Measurements from ENCODE around the gene NFATC2.

Gene NFATC2

DNA sequence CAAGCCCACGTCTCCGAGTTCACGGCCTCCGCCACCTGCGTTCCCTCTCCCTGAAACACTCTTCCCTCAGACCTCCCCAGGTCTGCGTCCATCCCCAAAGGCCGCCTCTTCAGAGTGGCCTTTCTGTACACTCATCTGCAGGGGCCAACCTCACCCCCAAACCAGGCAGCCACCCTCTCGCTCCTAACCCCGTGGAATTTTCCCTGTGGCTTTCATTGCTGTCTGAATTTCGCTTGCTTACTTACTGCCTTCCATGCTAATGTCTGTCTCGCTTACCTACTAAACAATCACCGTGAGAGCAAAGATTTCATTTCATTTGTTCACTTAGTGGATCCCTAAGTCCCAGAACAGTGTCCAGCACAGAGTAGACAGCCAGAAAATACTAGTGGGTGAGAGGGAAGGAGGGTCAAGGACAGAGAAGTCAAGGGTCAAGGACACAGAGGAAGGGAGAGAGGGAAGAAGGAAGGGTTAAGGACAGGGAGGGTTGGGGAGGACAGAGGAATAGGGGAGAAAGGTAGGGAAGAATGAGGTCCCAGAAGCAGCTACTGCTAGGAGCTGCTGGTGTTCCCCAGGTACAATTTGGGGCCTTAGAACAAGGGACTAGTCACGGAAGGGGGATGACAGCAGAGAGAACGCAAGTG, 114.7 kb downstream of the NFATC2 start:
- no peak for DNase-seq

DNA sequence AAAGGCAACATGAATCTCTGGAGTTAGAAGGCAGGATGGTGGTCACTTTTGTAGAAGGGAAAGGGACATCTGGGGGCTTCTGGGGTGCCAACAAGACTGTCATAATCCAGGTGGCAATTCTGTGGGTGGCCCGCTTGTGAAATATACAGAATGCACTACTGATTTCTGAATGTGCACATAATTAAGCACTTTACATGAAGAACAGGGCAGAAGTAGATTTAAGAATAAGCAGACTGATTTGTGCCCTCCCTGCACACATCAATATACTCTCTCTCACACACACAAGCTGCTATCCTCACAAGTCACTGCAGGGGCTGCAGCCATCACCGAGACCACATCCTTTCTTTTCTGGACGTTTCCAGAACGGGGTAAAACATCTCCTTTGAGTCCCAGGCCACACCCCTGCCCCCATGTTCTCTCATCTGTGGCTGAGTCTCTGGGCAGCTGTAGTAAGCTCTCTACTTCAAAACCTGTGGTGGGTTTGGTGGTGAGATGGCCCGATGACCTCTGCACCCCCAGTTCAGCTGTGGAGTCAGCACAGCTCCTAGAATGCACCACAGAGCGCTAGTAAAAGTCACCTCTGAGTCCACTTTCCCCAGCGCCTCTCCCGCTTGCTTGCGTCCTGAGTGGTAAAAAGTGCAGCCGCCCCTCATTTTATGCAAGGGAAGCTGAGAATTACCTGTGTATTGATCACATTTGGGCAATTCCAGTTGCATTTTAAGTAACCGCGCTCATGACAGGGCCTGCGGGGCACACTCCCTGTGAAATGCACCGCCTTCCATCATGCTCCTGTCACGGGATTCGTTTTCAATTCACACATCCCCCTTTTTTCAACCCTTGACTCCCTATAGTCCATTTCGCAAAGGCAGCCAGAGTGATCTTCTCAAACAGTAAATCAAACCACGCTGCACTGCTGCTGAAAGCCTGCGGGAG, 115.5 kb downstream of the NFATC2 start:
- no peak for DNase-seq

DNA sequence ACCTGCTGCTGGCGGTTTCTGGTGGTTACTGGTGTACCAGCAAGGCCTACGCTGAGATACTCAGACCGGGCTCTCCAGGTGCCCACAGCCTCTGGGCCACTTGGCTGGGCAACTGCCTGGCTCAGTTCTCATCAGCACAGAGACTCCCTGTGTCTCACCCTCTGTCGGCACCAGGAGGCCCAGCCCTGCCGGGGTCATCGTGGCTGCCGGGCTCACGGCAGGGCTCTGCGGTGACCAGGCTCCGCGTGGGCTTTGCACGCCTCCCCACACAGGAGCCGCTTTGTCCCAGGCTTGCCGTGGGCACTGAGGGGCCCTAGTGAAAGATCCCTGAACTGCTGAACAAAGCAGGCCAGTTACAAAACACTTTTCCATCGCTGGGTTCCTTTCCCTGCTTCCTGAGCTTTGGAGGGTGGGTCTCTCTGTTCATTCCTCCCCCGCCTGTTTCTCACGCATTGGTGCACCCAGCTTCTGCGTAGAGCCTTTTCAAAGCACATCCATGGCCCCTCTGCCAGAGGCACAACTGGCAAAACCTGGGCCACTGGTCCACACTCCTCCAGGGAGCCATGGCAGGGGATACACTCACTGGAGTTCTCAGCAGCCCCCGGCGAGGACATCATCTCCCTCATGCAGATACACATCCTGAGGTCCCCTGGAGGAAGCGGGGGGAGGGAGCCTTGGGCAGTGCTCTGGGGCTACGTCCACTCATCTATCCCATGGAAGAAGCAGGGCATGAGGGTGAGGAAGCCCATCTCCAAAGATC, 117.0 kb downstream of the NFATC2 start:
- no peak for DNase-seq

DNA sequence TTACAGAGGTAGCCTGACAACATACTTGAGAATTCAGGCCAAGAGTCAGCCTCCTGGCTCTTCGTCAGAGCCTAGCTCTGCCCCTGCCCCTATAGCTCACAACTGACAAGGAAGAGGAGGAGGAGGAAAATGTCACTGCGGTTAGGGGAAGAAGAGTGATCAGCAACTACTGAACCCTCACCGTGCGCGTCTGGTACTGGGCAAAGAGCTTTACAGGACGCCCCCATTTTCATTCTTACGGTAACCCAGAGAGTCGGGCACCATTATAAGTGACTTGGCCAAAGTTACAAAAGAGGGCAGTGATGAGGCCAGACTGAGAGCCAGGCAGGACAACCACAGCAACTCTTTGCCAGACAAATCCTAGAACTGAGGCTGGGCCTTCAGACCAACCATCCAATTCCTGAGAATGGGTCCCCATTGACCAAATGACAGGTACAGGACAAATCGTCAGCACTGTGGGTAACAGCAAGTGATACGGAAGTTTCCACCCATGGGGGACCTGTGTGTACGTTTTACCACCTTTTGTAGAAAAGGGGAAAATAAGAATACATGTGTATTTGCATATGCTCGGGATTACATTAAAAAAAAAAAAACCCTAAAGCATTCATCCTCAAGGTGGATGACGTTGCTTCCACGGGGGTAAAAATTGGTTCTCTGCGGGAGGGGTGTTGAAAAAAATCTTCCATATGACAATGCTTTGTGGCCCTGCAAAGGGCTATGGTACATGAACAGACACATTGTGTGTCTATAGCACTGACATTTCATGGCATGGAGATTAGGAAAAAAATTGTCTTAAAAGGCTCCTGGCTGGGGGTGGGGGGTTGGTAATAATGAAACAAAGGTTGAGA, 118.0 kb downstream of the NFATC2 start:
- DNase-seq: no peak

DNA sequence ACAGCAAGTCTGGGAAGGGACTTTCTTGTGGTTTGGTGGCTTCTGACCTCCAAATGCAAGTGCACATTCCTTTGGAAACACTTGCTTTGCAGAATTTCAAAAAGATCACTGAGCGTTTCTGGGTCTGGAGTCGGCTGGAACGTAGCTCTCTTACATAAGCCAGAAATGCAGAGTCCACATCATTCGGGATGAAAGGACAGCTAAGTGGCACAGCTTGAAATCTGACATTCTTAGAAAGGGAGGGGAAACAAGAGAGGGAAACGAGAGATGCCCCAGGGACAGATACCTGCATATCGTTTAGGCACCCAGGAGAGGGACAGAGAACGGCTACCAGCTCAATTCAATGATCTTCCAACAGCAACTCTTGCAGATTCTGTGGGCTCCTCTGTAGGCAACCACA, 118.7 kb downstream of the NFATC2 start:
- DNase-seq: no peak

DNA sequence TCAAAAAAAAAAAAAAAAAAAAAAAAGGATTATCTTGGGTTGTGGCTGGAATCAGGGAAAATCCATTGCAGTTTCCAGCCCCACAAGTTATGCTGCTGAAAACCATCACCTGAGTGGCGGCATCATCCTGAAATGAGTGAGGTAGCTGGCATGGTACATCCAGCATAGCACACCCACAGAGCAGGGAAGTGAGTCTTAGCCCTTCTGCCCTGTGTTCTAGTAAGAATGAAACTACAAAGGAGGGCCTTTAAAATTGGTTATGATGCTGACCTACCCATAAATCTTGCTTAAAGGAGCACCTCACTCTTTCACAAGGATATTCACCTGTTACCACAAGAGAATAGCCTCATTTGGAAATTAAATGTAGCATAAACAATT, 119.2 kb downstream of the NFATC2 start:
- DNase-seq: no peak

DNA sequence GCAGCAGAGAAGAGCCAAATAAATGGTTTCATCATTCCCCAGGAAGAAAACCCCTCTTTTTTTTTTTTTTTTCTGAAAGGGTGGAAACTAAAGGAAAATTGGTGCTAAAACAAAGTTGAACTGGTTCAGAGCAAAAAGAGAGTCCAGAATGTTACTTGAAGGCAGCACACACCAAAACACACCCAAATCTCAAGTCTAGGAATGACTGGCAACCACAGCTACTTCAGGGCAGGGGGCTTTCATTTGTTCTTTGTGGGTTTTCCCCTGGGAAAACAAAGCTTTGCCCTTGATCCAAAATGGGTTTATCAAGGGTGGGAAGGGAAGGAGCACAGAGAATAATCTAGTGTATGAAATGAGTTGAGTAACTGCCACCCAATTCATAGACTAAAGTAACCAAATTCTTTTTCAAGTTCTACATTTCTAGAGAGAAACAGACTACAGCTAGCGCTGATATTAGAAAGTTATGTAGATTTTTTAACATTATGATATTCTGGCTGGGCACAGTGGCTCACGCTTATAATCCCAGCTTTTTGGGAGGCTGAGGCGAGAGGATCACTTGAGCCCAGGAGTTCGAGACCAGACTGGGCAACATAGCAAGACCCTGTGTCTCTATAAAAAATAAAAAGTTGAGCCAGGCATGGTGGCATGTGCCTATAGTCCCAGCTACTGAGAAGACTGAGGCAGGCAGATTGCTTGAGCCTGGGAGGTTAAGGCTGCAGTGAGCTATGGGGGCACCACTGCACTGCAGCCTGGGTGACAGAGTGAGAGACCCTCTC, 119.8 kb downstream of the NFATC2 start:
- DNase-seq: no peak

DNA sequence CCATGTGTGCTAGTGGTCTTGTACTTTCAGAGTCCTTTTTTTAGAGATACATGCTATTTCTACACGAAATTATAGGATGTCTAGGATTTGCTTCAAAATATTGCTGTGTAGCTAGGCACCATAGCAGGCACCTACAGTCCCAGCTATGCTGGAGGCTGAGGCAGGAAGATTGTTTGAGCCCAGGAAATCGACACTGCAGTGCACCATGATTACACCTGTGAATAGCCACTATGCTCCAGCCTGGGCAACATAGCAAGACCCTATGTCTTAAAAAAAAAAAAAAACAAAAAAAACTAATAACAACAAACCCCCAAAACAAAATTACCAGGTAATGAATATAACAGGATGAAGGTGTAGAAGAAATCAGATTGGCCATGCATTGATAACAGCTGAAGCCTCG, 121.7 kb downstream of the NFATC2 start:
- DNase-seq: no peak

DNA sequence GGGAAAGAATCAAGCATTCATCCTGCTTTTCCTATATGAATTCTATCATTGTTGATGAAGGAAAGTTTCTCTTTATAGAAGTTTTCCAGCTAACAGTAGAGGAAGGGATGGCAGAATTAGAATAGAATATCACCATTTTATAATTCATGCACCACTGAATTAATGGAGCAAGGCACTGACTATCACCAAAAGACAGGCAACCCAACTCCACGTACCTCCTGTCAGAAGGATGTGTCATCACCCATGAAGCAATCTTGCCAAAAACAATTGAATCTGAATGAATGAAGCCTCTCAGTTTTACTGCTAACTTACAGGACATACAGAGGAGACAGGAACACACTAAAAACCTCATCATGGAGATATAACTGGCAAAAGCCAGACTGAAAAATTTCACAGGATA, 122.4 kb downstream of the NFATC2 start:
- DNase-seq: no peak

DNA sequence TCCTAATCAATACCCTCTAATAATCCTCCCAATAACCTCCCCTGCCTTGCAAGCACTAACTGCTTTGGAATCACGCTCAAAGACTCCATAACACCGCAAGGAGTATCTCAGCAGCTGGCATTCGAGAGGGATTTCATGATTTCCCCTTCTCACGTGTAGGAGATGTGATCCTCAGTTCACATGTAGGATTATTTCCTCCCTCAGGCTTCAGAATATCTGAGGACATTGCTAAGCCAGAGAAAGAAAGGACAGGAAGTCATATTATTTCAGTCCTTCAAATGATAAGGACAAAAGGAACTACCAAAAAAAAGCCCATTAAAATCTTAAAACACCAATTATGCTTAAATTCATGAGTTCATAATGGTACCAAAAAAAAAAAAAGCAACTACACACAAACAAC, 122.9 kb downstream of the NFATC2 start:
- no peak for DNase-seq

DNA sequence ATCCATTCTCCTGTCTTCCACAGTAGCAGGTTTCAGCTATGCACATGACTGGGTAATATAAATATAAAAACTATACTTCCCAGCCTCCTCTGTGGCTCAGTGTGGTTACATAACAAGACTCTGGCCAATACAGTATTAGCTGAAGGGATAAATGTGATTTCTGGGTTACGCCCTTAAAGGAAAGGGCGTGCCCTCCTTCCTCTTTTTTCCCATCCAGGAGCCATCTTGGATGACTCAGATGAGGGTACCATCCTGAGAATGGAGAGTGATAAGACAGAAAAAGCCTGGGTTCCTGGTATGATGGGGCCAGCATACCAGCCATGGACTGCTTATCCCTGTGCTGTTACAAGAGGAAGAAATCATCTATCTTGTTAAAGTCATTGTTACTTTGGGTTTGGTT, 123.3 kb downstream of the NFATC2 start:
- no peak for DNase-seq

DNA sequence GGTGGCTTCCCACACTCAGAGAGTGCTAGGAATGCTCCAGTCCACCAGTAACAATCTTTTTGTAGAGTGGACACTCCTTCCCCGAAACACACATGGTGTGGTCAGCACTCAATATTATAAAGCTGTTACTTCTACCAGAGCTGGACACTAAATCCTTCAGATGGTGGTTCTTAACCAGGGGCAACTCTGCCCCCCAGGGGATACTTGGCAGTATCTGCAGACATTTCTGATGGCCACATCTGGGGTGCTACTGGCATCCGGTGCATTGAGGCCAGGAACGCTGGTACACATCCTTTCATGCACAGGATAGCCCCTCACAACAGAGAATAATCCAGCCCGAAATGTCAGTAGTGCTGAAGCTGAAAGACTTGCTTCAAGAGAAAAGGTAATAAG, 124.4 kb downstream of the NFATC2 start:
- DNase-seq: no peak

DNA sequence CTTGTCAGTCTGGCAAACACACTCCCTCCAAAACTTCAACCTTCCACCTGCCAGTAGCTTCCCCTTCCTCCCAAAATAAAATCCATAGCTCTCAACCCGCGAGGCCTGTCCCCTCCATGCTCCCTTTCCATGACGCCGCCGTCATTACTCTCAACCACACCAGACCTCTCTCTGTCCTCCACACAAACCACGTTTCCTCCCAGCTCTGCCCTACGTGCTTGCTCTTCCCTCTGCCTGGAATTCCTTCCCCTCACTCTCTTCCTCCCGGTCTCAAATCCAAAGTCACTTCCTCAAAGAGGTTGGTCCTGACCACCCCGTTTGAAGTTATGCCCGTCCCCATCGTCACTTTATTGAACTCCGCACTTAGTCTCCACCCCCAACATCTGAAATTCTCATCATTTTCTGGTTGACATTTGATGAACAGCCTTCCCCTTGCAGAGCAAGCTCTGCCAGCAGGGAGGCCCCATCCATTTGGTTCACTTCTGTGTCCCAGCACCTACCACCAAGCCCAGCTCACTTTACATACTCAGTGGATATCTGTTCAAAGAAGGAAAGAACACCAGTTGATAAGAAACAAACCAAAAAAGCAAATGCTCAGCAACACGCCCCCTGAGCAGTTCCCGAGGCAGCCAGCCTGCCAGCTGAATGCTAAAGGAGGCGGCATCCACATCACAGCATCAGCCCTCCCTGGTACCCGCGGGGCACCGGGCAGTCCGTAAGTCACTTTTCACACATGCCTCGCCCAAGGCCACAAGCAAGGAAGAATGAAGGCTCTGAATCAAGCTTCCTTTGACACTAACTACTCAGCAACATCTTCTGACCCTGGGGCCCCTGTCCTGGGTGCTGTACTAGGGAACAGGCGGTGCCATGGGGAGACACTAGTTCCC, 125.0 kb downstream of the NFATC2 start:
- DNase-seq: no peak

DNA sequence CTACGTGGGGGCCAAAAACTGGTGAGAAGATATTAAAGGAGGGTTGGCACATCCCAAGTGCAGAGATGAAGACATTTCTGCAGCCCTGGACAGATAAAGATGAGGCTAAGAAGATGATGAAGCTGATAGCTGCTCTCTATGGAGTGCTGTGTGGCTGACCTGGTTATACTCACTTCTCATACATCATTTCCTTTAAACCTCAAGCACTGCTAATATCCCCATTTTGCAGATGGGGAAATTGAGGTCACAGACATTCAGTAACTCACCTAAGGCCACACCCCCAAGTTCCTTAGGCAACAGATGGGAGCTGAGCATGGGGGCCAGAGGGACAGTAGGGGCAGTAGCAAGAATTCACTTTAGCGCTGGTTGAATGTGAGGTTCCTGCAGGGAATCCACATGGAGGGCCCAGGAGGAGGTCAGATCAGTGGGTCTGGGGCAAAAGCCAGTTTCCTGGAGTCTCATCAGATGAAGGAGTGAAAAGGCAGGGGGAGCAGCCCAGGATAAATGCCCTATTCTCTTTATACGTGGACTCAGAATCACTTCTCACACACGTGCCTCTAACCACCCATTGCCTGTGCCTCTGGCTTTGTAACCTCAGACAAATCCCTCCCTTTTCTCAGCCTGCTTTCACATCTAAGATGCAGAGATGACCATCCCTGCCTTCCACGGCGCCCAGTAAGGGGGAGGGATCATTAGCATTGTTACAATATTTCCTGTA, 125.8 kb downstream of the NFATC2 start:
- DNase-seq: no peak

DNA sequence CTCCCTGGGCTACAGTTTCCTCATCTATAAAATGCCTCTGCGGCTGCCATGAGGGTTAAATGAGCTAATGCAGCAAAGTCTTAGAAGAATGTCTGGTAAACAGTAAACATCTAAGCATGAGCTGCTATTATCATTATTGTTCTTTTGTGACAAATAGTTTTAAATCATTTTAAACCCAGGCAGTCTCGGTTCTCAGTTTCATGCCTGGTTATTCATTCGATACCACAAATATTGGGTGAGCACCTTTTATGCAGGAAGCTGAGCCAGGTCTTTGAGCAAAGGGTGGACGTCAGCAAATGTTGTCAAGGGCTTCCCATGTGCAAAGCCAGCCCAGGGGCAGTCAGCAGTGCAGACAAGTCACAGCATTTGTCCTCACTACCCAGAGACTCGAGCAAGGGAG, 128.7 kb downstream of the NFATC2 start:
- DNase-seq: no peak

DNA sequence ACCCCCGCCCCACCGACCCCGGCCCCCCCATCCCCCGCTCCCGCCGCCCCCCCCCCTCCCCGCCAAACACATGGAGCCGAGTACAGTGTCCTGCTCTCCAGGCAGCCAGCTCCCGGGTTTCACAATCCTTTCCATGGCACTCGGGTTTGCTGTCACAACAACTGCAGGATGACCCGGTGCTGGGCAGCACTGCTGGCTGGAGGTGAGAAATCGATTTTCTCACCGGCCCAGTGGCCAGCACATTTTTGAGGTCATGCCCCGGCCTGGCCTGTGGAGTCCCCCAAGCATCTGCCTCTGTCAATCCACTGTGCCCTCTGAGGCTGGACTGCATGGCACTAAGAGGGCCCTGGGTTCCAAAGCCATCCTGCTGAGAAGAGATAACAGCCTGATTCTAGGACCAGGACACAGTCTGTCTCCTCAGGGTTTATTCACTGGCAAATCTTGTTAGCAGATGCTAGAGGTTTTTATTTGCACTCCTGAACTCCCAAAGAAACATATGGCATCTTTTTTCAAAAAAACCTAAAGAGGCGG, 129.5 kb downstream of the NFATC2 start:
- DNase-seq: no peak

DNA sequence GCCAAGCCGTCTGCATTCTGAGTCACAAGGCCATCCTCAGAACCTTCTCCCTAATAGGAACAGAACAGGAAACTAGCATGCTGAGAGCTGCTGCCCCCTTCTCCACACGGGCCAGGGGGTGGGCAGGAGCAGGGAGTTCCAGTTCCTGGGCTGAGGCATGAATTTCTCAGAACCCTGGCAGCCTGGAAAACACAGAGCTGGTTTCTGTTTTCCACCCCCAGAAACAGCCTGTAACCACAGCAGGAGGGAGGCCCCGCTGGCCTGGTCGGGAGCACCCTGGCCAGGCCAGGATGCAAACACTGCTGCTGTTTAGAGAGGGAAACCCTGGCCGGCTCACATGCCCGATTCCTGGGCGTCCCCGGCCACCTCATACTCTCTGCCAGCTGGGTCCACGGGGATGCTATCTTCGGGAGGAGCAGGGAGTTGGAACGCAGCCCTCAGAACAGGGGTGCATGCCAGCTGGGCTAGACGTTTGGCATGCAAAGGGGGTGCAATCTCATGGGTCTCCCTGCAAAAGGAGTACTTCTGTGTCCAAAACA, 130.1 kb downstream of the NFATC2 start:
- DNase-seq: no peak

DNA sequence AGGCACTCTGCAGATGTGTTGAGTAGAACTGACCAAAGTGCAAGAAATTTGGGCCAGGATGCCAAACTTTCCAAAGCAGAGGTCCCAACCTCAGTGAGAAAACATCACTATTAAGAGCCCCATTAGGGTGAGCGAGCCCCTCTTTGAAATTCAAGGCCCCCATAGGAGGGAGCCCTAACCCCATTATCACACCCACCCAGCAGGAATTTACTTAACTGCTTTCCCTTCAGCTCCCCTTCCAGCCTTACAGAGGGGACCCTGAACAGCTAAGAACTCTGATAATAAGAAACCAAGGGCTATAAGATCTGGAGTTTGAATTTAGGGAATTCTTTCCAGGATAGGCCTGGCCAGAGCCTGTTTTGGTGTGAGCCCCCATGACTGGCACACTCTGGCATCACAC, 130.6 kb downstream of the NFATC2 start:
- DNase-seq: no peak

DNA sequence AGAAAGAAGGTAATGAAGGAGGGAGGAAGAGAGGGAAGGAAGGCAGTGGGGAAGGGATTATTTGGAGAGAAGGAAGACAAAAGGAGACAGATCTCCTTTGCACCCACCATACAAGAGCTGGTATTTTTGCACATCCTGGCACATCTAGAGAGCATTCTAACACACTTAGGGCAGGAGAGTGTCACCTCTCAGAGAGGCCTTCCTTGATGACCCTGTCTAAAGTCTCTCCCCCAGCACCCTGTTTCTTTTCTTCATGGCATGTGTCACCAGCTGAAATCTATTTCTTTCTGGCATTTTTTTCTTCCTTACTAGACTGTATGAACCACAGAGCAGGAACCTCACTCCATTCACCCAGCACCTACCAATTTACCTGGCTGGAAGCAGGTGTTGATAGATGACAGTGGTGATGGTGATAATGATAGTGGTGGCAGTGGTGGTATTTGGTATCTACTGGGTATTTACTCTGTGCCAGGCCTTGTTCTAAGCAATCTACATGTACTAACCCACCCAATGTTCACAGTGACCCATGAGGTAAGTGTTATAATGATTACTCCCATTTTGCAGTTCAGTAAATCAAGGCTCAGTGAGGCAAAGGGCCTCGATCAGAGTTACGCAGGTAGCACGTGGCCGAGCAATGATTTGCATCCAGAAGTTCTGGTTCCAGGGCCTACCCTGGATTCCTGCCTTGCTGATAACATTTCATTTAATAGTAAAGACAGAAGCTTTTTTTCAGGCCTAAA, 131.8 kb downstream of the NFATC2 start:
- no peak for DNase-seq

Measured in effector CD4-positive, alpha-beta T cell (primary cell).